Measurements from ENCODE around the gene DNAJC7.
A peak's percentile ranks its signal among the peaks of the same experiment; 100 is the strongest.
"Not testable (repeated sequence)": the region's sequence is repeated elsewhere in the genome, so short reads cannot be mapped to it uniquely, and the experiment has no call there.

The DNAJC7 gene

GRCh38 chr17:42023524-42024349 is 6.5 kb upstream of the DNAJC7 start:
- no peak for TF ChIP-seq CTCF (IDR thresholded peaks at IDR 0.05; ENCODE audit: control insufficient read depth, extremely low read depth, insufficient read depth)
- no peak overlapping the region for H3K4me3 ChIP-seq (ENCODE audit: low read depth, low read length)
- no peak for DNase-seq (ENCODE audit: low read depth)

DNA sequence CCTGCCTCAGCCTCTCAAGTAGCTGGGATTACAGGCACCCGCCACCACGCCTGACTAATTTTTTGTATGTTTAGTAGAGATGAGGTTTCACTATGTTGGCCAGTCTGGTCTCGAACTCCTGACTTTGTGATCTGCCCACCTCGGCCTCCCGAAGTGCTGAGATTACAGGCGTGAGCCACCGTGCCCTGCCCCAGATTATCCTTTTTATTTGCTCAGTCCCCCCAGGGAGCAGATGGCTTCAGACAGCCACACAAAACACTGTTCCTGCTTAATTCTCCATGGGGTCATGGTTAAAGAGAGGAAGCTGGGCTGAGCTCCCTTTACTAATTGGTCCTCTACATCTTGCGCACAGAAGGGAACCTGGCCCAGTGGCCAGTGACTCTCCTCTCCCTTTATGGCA is 3.6 kb upstream of the DNAJC7 start:
- DNase-seq (ENCODE audit: low read depth), result not testable (repeated sequence)
- peak overlapping the region; percentile 100 for H3K4me3 ChIP-seq (ENCODE audit: low read depth, low read length)

DNA sequence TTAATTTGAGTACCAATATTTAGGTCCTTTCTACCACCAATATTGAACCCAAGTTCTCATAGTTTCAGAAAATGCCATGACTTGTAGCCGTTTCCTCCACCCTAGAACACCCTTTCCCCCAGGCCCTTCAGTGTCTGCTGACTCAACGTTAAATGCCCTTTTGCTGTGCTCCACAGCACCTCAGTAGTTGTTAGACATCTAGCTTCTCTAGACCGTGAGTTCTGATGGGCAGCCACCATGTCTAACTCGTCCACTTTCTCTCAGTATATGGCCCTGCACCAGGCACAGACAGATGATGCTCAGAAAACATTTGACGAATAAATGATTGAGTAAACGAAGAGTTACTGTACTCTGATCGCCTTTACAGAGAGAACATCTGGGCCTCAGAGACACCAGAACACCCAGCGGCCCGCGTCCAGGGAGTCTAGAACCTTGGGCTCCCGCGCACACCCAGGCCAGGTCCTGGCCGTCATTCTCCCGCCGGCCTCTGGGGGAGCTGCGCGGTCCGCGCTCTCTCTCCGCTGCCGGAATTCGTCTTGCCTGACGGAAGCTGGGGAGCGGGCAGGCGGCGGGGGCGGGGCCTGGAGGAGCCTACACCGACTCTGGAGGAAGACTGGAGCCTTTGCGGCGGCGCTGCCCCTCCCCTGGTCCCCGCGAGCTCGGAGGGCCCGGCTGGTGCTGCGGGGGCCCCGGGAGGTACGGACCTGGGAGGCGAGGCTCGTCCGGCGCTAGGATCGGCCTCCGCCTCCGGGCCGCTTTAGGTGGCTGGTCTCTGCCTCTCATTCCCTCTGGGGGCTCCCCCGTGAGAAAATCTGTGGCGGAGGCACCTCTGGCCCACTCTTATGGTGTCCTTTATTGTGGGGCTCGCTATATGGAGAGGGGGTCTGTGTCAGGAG is 2.5 kb upstream of the DNAJC7 start, which contains the start of gene NKIRAS2:
Gene NKIRAS2, plus strand, starts transcription at position 582 of the 896 bp plus-strand sequence. CDS start 1,488 bp downstream, outside the sequence.
- peak within 1 kb of the TSS; percentile 100 for H3K4me3 ChIP-seq (ENCODE audit: low read depth, low read length)
- TF ChIP-seq CTCF (IDR thresholded peaks at IDR 0.05; ENCODE audit: control insufficient read depth, extremely low read depth, insufficient read depth), result peak; percentile 89
- DNase-seq (ENCODE audit: low read depth), result peak; percentile 59

- no peak for DNase-seq (ENCODE audit: low read depth)
- H3K4me3 ChIP-seq (ENCODE audit: low read depth, low read length), result no peak overlapping the region
- TF ChIP-seq CTCF (IDR thresholded peaks at IDR 0.05; ENCODE audit: control insufficient read depth, extremely low read depth, insufficient read depth), result no peak
These were observed 1.7 kb upstream of the DNAJC7 start for GRCh38 chr17:42018988-42019387.

DNA sequence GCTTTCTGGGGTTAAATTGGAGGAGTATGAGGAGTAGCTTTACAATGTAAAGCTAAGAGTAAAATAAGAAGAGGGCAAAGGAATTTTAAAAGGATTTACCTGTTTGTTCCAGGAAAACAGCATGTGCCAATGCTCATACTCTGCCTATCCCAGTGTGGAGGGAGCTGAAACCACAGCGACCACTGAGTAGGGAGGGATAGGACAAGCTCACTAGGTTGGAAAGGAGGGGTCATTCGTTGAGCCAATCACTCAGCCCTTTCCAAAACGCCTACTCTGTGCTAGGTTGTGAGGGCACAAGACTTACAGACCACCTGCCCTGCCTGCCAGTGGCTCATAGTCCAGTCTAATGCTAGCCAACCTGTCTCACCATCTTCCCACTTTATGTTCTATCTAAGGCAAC is 1.1 kb upstream of the DNAJC7 start:
- no peak for TF ChIP-seq CTCF (IDR thresholded peaks at IDR 0.05; ENCODE audit: control insufficient read depth, extremely low read depth, insufficient read depth)
- DNase-seq (ENCODE audit: low read depth), result no peak
- peak overlapping the region; percentile 97 for H3K4me3 ChIP-seq (ENCODE audit: low read depth, low read length)

GRCh38 chr17:42017866-42018200 is 594 bp upstream of the DNAJC7 start:
- no peak for DNase-seq (ENCODE audit: low read depth)
- H3K4me3 ChIP-seq (ENCODE audit: low read depth, low read length), result peak overlapping the region; percentile 97
- no peak for TF ChIP-seq CTCF (IDR thresholded peaks at IDR 0.05; ENCODE audit: control insufficient read depth, extremely low read depth, insufficient read depth)

- H3K4me3 ChIP-seq (ENCODE audit: low read depth, low read length), result peak overlapping the region; percentile 97
- DNase-seq (ENCODE audit: low read depth), result no peak
- TF ChIP-seq CTCF (IDR thresholded peaks at IDR 0.05; ENCODE audit: control insufficient read depth, extremely low read depth, insufficient read depth), result no peak
These were observed 818 bp downstream of the DNAJC7 start for GRCh38 chr17:42016411-42016831.

DNA sequence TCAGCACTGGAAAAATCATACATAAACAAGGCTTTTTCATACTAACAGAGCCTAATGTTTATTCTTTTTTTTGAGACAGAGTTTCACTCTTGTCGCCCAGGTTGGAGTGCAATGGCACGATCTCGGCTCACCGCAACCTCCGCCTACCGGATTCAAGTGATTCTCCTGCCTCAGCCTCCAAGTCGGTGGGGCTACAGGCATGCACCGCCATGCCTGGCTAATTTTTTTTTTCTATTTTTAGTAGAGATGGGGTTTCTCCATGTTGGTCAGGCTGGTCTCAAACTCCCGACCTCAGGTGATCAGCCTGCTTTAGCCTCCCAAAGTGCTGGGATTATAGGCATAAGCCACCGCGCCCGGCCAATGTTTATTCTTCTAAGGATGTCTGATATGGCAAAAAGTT is 3.5 kb downstream of the DNAJC7 start:
- H3K4me3 ChIP-seq (ENCODE audit: low read depth, low read length); DNase-seq (ENCODE audit: low read depth): not testable (repeated sequence)

- not testable (repeated sequence) for H3K4me3 ChIP-seq (ENCODE audit: low read depth, low read length); DNase-seq (ENCODE audit: low read depth)
These were observed 4.9 kb downstream of the DNAJC7 start for GRCh38 chr17:42012363-42012762.

All from LNCaP clone FGC (cell line).